Fibroblast of mammary gland (primary cell): ENCODE results near the gene OTUD1.

Experiments
- DNase-seq: peaks from one replicate; pipeline ENCODE4 v3.0.0-alpha.2; 2010; ENCODE audit warnings: low read depth
- H3K4me3 ChIP-seq: 2 replicates; pipeline ENCODE4 v1.5.1; 2011; ENCODE audit warnings: low read depth, mild to moderate bottlenecking, low read length, moderate library complexity; ENCODE audit not compliant: control insufficient read depth
- TF ChIP-seq, protein P1 (sequence below): conservative IDR thresholded peaks from 2 replicates; pipeline ENCODE4 v1.5.1; 2011; ENCODE audit warnings: low read depth, low read length, inconsistent platforms; ENCODE audit not compliant: control insufficient read depth, insufficient read depth

The OTUD1 gene

DNA sequence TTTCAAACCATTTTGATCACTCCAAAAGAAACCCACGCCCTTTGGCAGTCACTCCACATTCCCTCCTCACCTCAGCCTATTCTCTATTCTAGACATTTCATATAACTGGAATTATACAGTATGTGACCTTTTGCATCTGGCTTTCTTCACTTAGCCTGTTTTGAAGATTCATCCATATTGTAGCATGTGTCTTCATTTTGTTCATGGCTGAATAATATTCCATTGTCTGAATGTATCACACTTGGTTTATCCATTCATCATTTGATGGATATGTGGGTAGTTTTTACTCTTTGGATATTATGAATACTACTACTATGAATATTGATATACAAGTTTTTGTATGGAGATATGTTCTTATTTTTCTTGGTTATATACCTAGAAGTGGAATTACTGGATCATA, 3.5 kb upstream of the OTUD1 start:
- no peak for DNase-seq
- TF ChIP-seq, protein P1, sequence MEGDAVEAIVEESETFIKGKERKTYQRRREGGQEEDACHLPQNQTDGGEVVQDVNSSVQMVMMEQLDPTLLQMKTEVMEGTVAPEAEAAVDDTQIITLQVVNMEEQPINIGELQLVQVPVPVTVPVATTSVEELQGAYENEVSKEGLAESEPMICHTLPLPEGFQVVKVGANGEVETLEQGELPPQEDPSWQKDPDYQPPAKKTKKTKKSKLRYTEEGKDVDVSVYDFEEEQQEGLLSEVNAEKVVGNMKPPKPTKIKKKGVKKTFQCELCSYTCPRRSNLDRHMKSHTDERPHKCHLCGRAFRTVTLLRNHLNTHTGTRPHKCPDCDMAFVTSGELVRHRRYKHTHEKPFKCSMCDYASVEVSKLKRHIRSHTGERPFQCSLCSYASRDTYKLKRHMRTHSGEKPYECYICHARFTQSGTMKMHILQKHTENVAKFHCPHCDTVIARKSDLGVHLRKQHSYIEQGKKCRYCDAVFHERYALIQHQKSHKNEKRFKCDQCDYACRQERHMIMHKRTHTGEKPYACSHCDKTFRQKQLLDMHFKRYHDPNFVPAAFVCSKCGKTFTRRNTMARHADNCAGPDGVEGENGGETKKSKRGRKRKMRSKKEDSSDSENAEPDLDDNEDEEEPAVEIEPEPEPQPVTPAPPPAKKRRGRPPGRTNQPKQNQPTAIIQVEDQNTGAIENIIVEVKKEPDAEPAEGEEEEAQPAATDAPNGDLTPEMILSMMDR = no peak
- no peak overlapping the region for H3K4me3 ChIP-seq

DNA sequence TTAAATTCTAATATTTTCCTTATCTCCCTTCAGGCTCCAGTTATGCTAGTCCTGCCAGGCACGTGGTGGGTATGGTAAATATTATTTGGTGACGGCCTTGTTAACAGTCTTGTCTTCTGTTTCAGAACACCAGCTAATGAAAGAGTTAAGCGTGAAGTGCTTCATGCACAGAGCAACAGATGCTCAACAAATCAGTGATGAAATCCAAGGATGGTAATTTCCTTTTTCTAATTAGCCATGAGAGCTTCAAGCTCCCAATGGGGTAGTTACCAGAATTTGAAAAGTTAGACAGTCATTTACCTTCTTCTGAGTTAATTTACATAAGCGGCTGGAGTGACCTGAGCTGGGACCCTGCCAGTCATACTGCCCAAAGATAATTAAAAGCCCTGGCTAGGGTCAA, 1.9 kb upstream of the OTUD1 start:
- TF ChIP-seq, protein P1 = no peak
- no peak for DNase-seq

DNA sequence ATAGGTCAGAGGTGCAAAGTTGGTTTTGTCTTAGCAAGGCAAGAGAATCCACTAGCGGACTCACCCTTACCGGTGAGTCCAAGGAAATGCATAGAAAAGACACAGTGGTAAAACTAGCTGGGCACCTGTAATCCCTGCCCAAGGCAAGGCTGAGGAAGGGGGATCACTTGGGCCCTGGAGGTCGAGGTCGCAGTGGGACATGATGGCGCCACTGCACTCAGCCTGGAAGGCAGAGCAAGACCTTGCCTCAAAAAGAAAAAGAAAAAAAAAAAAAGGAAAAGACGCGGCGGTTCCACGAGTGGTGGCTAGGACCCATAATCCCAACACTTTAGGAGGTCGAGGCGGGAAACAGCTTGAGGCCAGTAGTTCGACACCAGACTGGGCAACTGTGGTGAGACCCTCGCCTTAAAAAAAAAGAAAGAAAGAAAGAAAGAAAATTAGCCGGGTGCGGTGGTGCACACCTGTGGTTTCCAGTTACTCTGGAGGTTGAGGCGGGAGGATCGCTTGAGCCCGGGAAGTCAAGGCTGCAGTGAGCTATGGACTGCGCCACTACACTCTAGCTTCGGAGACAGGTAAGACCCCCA, 820 bp upstream of the OTUD1 start:
- TF ChIP-seq, protein P1 = no peak
- H3K4me3 ChIP-seq = peak overlapping the region; percentile 60
- no peak for DNase-seq

More for the DNA sequence above, 1.9 kb upstream of the OTUD1 start:
- H3K4me3 ChIP-seq = no peak overlapping the region

DNA sequence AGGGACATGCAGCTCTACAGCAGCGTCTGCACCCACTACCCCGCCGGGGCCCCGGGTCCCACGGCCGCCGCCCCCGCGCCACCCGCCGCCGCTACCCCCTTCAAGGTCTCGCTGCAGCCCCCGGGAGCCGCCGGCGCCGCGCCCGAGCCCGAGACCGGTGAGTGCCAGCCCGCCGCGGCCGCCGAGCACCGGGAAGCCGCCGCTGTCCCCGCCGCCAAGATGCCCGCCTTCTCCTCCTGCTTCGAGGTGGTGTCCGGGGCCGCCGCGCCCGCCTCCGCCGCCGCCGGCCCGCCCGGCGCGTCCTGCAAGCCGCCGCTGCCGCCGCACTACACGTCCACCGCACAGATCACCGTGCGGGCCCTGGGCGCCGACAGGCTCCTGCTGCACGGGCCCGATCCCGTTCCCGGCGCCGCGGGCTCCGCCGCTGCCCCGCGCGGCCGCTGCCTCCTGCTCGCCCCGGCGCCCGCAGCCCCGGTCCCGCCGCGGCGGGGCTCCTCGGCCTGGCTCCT, 631 bp downstream of the OTUD1 start:
- peak overlapping the region; percentile 60 for H3K4me3 ChIP-seq
- TF ChIP-seq, protein P1 = no peak
- no peak for DNase-seq

DNA sequence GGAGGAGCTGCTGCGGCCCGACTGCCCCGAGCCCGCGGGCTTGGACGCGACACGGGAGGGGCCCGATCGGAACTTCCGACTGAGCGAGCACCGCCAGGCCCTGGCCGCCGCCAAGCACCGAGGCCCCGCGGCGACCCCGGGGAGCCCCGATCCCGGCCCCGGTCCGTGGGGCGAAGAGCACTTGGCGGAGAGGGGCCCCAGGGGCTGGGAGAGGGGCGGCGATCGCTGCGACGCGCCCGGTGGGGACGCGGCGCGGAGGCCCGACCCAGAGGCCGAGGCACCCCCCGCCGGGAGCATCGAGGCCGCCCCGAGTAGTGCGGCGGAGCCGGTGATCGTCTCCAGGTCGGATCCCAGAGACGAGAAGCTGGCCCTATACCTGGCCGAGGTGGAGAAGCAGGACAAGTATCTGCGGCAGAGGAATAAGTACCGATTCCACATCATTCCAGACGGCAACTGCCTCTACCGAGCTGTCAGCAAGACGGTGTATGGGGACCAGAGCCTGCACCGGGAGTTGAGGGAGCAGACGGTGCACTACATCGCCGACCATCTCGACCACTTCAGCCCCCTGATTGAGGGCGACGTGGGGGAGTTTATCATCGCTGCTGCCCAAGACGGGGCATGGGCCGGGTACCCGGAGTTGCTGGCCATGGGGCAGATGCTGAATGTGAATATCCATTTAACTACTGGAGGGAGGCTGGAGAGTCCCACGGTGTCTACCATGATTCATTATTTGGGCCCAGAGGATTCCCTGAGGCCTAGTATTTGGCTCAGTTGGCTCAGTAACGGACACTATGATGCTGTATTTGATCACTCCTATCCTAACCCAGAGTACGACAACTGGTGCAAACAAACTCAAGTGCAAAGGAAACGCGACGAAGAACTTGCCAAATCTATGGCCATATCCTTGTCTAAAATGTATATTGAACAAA, 1.4 kb downstream of the OTUD1 start:
- peak overlapping the region; percentile 60 for H3K4me3 ChIP-seq
- TF ChIP-seq, protein P1 = no peak
- peak; percentile 78 for DNase-seq

DNA sequence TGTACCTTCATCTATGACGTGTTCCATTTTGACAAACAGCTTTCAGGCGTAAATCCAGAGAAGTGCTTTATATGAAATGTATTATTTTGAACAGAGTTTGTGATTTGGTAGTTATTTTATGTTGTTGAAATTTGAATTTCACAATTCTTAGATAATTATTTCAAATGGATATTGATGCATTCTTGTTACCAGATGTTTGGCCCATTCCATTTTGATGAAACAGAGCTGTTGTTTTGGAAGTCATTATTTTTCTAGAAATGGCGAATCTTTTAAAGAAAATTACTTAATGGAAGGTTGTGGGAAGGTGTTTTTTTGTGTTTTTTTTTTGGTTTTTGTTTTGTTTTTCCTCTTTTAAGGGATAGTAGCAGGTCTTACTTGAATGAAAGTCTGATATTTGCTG, 2.4 kb downstream of the OTUD1 start:
- DNase-seq = peak; percentile 22
- no peak overlapping the region for H3K4me3 ChIP-seq
- TF ChIP-seq, protein P1 = no peak
